RWPE2 (cell line): Measurements from ENCODE around the gene CDK5RAP2.

Experiments used
- ATAC-seq: fragments of 200-7000 bp; cut with Tn5 transposase; 3 replicates; pipeline ENCODE4 v1.9.1; 2021; ENCODE audit warnings: low read depth
- DNase-seq: peaks from one replicate; pipeline ENCODE4 v3.0.0-alpha.2; 2020; ENCODE audit warnings: low spot score
- H3K27ac ChIP-seq: fragments of 450-650 bp; 2 replicates; pipeline ENCODE4 v1.5.1; 2017; ENCODE audit warnings: mild to moderate bottlenecking; ENCODE audit not compliant: poor library complexity, severe bottlenecking
- H3K27me3 ChIP-seq: fragments of 250-450 bp; sonication (Bioruptor Pico); 2 replicates; pipeline ENCODE4 v1.5.1; 2021; ENCODE audit warnings: mild to moderate bottlenecking, moderate library complexity; ENCODE audit not compliant: insufficient read depth, poor library complexity, severe bottlenecking
- H3K36me3 ChIP-seq: fragments of 250-450 bp; sonication (Bioruptor Pico); 2 replicates; pipeline ENCODE4 v1.5.1; 2020; ENCODE audit warnings: low read depth, mild to moderate bottlenecking, moderate library complexity
- H3K4me1 ChIP-seq: fragments of 250-450 bp; sonication (Bioruptor Pico); 2 replicates; pipeline ENCODE4 v1.5.1; 2021; ENCODE audit warnings: mild to moderate bottlenecking, moderate library complexity; ENCODE audit not compliant: insufficient read depth, poor library complexity, severe bottlenecking
- H3K4me3 ChIP-seq: fragments of 250-450 bp; sonication (Bioruptor Pico); 2 replicates; pipeline ENCODE4 v1.5.1; 2021; ENCODE audit warnings: mild to moderate bottlenecking, moderate library complexity; ENCODE audit not compliant: severe bottlenecking
- H3K9me3 ChIP-seq: fragments of 250-450 bp; sonication (Bioruptor Pico); 2 replicates; pipeline ENCODE4 v1.5.1; 2021; ENCODE audit warnings: mild to moderate bottlenecking, moderate library complexity; ENCODE audit not compliant: severe bottlenecking
- CTCF ChIP-seq: fragments of 450-650 bp; IDR thresholded peaks from one replicate; pipeline ENCODE4 v1.5.1; 2017; ENCODE audit warnings: mild to moderate bottlenecking, moderate library complexity; ENCODE audit not compliant: poor library complexity, severe bottlenecking

CDK5RAP2 gene

GRCh38 chr9:120570296-120570695 lies 9.7 kb downstream of the CDK5RAP2 start:
- no peak for TF ChIP-seq CTCF

GRCh38 chr9:120569556-120569955 lies 10.4 kb downstream of the CDK5RAP2 start:
- no peak for TF ChIP-seq CTCF

More at GRCh38 chr9:120570296-120570695, 9.7 kb downstream of the CDK5RAP2 start:
- H3K4me1 ChIP-seq = no peaks in the 10 kb centered on the region
- DNase-seq = no peak
- peaks cover 68% of the 10 kb centered on the region for H3K36me3 ChIP-seq
- no peak overlapping the region for H3K27ac ChIP-seq
- H3K9me3 ChIP-seq = no peaks in the 10 kb centered on the region
- H3K27me3 ChIP-seq = no peaks in the 10 kb centered on the region
- no peak for ATAC-seq
- no peak overlapping the region for H3K4me3 ChIP-seq

GRCh38 chr9:120568816-120569215 lies 11.2 kb downstream of the CDK5RAP2 start:
- no peak for ATAC-seq
- no peak for TF ChIP-seq CTCF
- peaks cover 71% of the 10 kb centered on the region for H3K36me3 ChIP-seq
- no peaks in the 10 kb centered on the region for H3K9me3 ChIP-seq
- H3K27me3 ChIP-seq = no peaks in the 10 kb centered on the region
- H3K27ac ChIP-seq = no peak overlapping the region
- H3K4me3 ChIP-seq = no peak overlapping the region
- H3K4me1 ChIP-seq = no peaks in the 10 kb centered on the region
- no peak for DNase-seq

More at GRCh38 chr9:120569556-120569955, 10.4 kb downstream of the CDK5RAP2 start:
- Histone ChIP-seq H3K27ac (no peak overlapping the region), H3K36me3 (peaks cover 68% of the 10 kb centered on the region), H3K4me3 (no peak overlapping the region), H3K27me3 (no peaks in the 10 kb centered on the region), H3K4me1 (no peaks in the 10 kb centered on the region), H3K9me3 (no peaks in the 10 kb centered on the region)
- no peak for DNase-seq
- ATAC-seq = no peak

- DNase-seq (no peak), ATAC-seq (no peak)
- no peak overlapping the region for H3K27ac ChIP-seq
- H3K36me3 ChIP-seq = peaks cover 76% of the 10 kb centered on the region
- TF ChIP-seq CTCF = no peak
- no peaks in the 10 kb centered on the region for H3K9me3 ChIP-seq
- H3K4me3 ChIP-seq = no peak overlapping the region
- no peaks in the 10 kb centered on the region for H3K27me3 ChIP-seq
- H3K4me1 ChIP-seq = no peaks in the 10 kb centered on the region
Observed at GRCh38 chr9:120567874-120568273, 12.1 kb downstream of the CDK5RAP2 start.

- Histone ChIP-seq H3K27me3 (no peaks in the 10 kb centered on the region), H3K9me3 (no peaks in the 10 kb centered on the region), H3K27ac (no peak overlapping the region), H3K36me3 (peaks cover 71% of the 10 kb centered on the region), H3K4me3 (no peak overlapping the region), H3K4me1 (no peaks in the 10 kb centered on the region)
- ATAC-seq (no peak), DNase-seq (no peak)
- TF ChIP-seq CTCF = no peak
Observed at GRCh38 chr9:120567081-120567480, 12.9 kb downstream of the CDK5RAP2 start.
